Chondrocyte (in vitro differentiated cells): ENCODE results near the gene BICC1. TPM values are rescaled to one million over a fixed set of nuclear protein-coding genes. Genes with fewer than 3 reads are reported as not detected.

ENCODE experiments used
- DNase-seq: peaks from one replicate; pipeline ENCODE4 v3.0.0; 2021; ENCODE audit warnings: mixed read lengths, low spot score
- H3K27ac Mint-ChIP-seq: one replicate; pipeline ENCODE4 v1.8.0; 2021; ENCODE audit warnings: mild to moderate bottlenecking, moderate library complexity, mixed read lengths; ENCODE audit not compliant: unreplicated experiment
- H3K27me3 Mint-ChIP-seq: 2 replicates; pipeline ENCODE4 v1.8.0; 2021; ENCODE audit warnings: low read depth, mixed read lengths
- H3K36me3 Mint-ChIP-seq: 2 replicates; pipeline ENCODE4 v1.8.0; 2021; ENCODE audit warnings: low read depth, mixed read lengths
- H3K4me1 Mint-ChIP-seq: 2 replicates; pipeline ENCODE4 v1.8.0; 2021; ENCODE audit warnings: low read depth, mild to moderate bottlenecking, mixed read lengths
- H3K4me3 Mint-ChIP-seq: one replicate; pipeline ENCODE4 v1.8.0; 2021; ENCODE audit warnings: mild to moderate bottlenecking, moderate library complexity, mixed read lengths; ENCODE audit not compliant: unreplicated experiment
- H3K9me3 Mint-ChIP-seq: 2 replicates; pipeline ENCODE4 v1.8.0; 2021; ENCODE audit warnings: low read depth, mixed read lengths
- total RNA-seq: library from RNA; stranded (reverse); gene quantifications from 3 replicates; pipeline ENCODE4 v1.2.1, GENCODE V29; 2021
- TF ChIP-seq, protein P1 (sequence below): fragments of 200-600 bp; sonication (generic); IDR thresholded peaks from 2 replicates; pipeline ENCODE4 v1.5.0; 2021; ENCODE audit warnings: antibody characterized with exemption, mild to moderate bottlenecking, moderate library complexity

BICC1 gene
- total RNA-seq, 1 donor from 2014 or later = 32.4 TPM

- TF ChIP-seq, protein P1, sequence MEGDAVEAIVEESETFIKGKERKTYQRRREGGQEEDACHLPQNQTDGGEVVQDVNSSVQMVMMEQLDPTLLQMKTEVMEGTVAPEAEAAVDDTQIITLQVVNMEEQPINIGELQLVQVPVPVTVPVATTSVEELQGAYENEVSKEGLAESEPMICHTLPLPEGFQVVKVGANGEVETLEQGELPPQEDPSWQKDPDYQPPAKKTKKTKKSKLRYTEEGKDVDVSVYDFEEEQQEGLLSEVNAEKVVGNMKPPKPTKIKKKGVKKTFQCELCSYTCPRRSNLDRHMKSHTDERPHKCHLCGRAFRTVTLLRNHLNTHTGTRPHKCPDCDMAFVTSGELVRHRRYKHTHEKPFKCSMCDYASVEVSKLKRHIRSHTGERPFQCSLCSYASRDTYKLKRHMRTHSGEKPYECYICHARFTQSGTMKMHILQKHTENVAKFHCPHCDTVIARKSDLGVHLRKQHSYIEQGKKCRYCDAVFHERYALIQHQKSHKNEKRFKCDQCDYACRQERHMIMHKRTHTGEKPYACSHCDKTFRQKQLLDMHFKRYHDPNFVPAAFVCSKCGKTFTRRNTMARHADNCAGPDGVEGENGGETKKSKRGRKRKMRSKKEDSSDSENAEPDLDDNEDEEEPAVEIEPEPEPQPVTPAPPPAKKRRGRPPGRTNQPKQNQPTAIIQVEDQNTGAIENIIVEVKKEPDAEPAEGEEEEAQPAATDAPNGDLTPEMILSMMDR = no peak
- Mint-ChIP-seq H3K27me3 (no peaks in the 10 kb centered on the region), H3K4me1 (peaks cover 36% of the 10 kb centered on the region), H3K27ac (peak overlapping the region; percentile 78), H3K36me3 (peaks cover 10% of the 10 kb centered on the region), H3K9me3 (peaks cover 3% of the 10 kb centered on the region), H3K4me3 (no peak overlapping the region)
- DNase-seq = no peak
These were observed 97.0 kb downstream of the BICC1 start for GRCh38 chr10:58609532-58610150.

- no peaks in the 10 kb centered on the region for H3K36me3 Mint-ChIP-seq
- peaks cover 2% of the 10 kb centered on the region for H3K9me3 Mint-ChIP-seq
- TF ChIP-seq, protein P1 = no peak
These were observed 102.7 kb downstream of the BICC1 start for GRCh38 chr10:58615237-58615935.

GRCh38 chr10:58618158-58618676 lies 105.5 kb downstream of the BICC1 start:
- Mint-ChIP-seq H3K36me3 (peaks cover 2% of the 10 kb centered on the region), H3K9me3 (peaks cover 2% of the 10 kb centered on the region), H3K27me3 (no peaks in the 10 kb centered on the region), H3K27ac (no peak overlapping the region), H3K4me3 (no peak overlapping the region), H3K4me1 (peaks cover 39% of the 10 kb centered on the region)
- DNase-seq = no peak
- TF ChIP-seq, protein P1 = no peak

More at GRCh38 chr10:58615237-58615935, 102.7 kb downstream of the BICC1 start:
- H3K27me3 Mint-ChIP-seq = no peaks in the 10 kb centered on the region
- no peak for DNase-seq
- H3K4me1 Mint-ChIP-seq = peaks cover 34% of the 10 kb centered on the region
- H3K27ac Mint-ChIP-seq = no peak overlapping the region
- H3K4me3 Mint-ChIP-seq = no peak overlapping the region

DNA sequence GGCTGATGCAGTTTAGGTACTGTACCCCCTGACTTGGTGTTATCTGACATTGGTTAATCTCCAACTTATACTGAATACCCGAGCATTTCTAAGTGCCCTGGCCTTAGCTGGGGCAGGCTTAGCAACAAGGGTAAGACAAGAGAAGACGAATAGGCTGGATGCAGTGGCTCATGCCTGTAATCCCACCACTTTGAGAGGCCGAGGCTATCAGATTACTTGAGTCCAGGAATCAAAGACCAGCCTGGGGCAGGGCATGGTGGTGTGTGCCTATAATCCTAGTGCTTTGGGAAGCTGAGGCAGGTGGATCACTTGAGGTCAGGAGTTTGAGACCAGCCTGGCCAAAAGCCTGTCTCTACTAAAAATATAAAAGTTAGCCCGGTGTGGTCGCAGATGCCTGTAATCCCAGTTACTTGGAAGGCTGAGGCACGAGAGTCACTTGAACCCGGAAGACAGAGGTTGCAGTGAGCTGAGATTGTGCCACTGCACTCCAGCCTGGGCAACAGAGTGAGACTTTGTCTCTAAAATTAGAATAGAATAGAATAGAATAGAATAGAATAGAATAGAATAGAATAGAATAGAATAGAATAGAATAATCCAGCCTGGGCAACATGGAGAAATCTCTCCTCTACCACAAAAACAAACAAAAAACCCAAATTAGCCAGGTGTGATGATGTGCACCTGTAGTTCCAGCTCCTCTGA lies 108.9 kb downstream of the BICC1 start:
- Mint-ChIP-seq H3K36me3 (peaks cover 7% of the 10 kb centered on the region), H3K27ac (peak overlapping the region; percentile 79), H3K27me3 (no peaks in the 10 kb centered on the region), H3K9me3 (peaks cover 2% of the 10 kb centered on the region), H3K4me3 (no peak overlapping the region), H3K4me1 (peaks cover 39% of the 10 kb centered on the region)
- TF ChIP-seq, protein P1 = no peak
- DNase-seq = no peak

- peak overlapping the region; percentile 79 for H3K27ac Mint-ChIP-seq
- peaks cover 39% of the 10 kb centered on the region for H3K4me1 Mint-ChIP-seq
- no peaks in the 10 kb centered on the region for H3K27me3 Mint-ChIP-seq
These were observed 109.6 kb downstream of the BICC1 start for GRCh38 chr10:58622246-58622645.

More at GRCh38 chr10:58622246-58622645, 109.6 kb downstream of the BICC1 start:
- Mint-ChIP-seq H3K4me3 (no peak overlapping the region), H3K9me3 (peaks cover 2% of the 10 kb centered on the region), H3K36me3 (peaks cover 7% of the 10 kb centered on the region)
- no peak for DNase-seq
- TF ChIP-seq, protein P1 = no peak
